SU-DHL-6 (cell line): ENCODE data around the gene FOLR1.

Experiments
- EZH2phosphoT487 ChIP-seq: fragments of 200-600 bp; sonication (generic), shearing (Covaris generic); conservative IDR thresholded peaks from 2 replicates; pipeline ENCODE4 v1.6.1; 2018; ENCODE audit warnings: mild to moderate bottlenecking, antibody characterized with exemption, low read length, moderate library complexity, mixed read lengths
- TF ChIP-seq, protein P1 (sequence below): fragments of 200-600 bp; sonication (generic); IDR thresholded peaks from one replicate; pipeline ENCODE4 v1.5.1; 2017; ENCODE audit warnings: antibody characterized with exemption, mild to moderate bottlenecking, low read length, moderate library complexity; ENCODE audit not compliant: insufficient read depth, poor library complexity, severe bottlenecking

GRCh38 chr11:72228229-72228843 is 36.4 kb downstream of the FOLR1 start:
- TF ChIP-seq, protein P1, sequence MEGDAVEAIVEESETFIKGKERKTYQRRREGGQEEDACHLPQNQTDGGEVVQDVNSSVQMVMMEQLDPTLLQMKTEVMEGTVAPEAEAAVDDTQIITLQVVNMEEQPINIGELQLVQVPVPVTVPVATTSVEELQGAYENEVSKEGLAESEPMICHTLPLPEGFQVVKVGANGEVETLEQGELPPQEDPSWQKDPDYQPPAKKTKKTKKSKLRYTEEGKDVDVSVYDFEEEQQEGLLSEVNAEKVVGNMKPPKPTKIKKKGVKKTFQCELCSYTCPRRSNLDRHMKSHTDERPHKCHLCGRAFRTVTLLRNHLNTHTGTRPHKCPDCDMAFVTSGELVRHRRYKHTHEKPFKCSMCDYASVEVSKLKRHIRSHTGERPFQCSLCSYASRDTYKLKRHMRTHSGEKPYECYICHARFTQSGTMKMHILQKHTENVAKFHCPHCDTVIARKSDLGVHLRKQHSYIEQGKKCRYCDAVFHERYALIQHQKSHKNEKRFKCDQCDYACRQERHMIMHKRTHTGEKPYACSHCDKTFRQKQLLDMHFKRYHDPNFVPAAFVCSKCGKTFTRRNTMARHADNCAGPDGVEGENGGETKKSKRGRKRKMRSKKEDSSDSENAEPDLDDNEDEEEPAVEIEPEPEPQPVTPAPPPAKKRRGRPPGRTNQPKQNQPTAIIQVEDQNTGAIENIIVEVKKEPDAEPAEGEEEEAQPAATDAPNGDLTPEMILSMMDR: no peak
- TF ChIP-seq EZH2phosphoT487: no peak
